ENCODE data around the gene SLC19A3. TPM values are rescaled to one million over a fixed set of nuclear protein-coding genes. Genes with fewer than 3 reads are reported as not detected.
"Not testable (repeated sequence)": the region's sequence is repeated elsewhere in the genome, so short reads cannot be mapped to it uniquely, and the experiment has no call there.

Gene SLC19A3
- total and polyA plus RNA-seq, 4 donors = 2.8 to 6.1 (median 4.7) TPM

GRCh38 chr2:227671170-227671905 lies 46.5 kb downstream of the SLC19A3 start:
- Histone ChIP-seq H3K4me1 (ENCODE audit: control insufficient read depth, insufficient read depth, low read length) (no peaks in the 10 kb centered on the region), H3K9me3 (ENCODE audit: control insufficient read depth, insufficient read depth, low read length) (no peaks in the 10 kb centered on the region), H3K27me3 (ENCODE audit: control insufficient read depth, insufficient read depth, low read length) (no peaks in the 10 kb centered on the region), H3K4me3 (ENCODE audit: low read depth, low read length) (no peak overlapping the region), H3K27ac (ENCODE audit: low read depth, low read length) (no peak overlapping the region), H3K36me3 (ENCODE audit: control insufficient read depth, insufficient read depth, low read length) (no peaks in the 10 kb centered on the region)
- no peak for DNase-seq (ENCODE audit: low read depth in 4 of 6, low spot score in 6 of 6)
- 67% methylated on average over 1 of the region's 3 CpGs for WGBS (ENCODE audit: insufficient coverage)

DNA sequence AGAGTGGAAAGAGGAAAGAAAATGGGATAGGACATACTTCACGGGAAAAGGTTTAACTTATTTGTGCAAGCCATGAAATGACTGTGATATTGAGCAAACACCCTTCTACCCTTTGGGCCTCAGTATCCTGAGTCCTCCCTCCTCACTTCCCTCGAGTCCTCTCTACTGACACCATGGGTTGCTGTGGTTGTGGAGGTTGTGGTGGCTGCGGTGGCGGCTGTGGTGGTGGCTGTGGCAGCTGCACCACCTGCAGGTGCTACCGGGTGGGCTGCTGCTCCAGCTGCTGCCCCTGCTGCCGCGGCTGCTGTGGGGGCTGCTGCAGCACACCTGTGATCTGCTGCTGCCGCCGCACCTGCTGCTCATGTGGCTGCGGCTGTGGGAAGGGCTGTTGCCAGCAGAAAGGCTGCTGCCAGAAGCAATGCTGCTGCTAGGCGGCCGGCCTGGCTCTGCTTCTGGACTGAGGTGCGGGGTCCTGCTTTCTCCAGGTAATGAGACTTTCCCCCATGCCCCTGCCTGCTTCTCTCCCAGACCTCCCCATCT lies 51.1 kb downstream of the SLC19A3 start, which contains the start of gene SCYGR5:
SCYGR5 (plus strand) TSS at position 174 of the 540 bp plus-strand sequence; CDS start at position 174, 0 bp downstream.
- 82% methylated on average over 9 of the region's 13 CpGs for WGBS (ENCODE audit: insufficient coverage)

GRCh38 chr2:227665189-227665940 lies 52.5 kb downstream of the SLC19A3 start:
- H3K27me3 ChIP-seq (ENCODE audit: control insufficient read depth, insufficient read depth, low read length) = no peaks in the 10 kb centered on the region
- 100% methylated on average over 3 of the region's 6 CpGs for WGBS (ENCODE audit: insufficient coverage)
- no peak overlapping the region for H3K4me3 ChIP-seq (ENCODE audit: low read depth, low read length)
- no peak overlapping the region for H3K27ac ChIP-seq (ENCODE audit: low read depth, low read length)
- no peaks in the 10 kb centered on the region for H3K9me3 ChIP-seq (ENCODE audit: control insufficient read depth, insufficient read depth, low read length)
- H3K4me1 ChIP-seq (ENCODE audit: control insufficient read depth, insufficient read depth, low read length) = no peaks in the 10 kb centered on the region
- no peaks in the 10 kb centered on the region for H3K36me3 ChIP-seq (ENCODE audit: control insufficient read depth, insufficient read depth, low read length)
- no peak for DNase-seq (ENCODE audit: low read depth in 4 of 6, low spot score in 6 of 6)

More for the DNA sequence above, 51.1 kb downstream of the SLC19A3 start, which contains the start of gene SCYGR5:
- H3K4me1 ChIP-seq (ENCODE audit: control insufficient read depth, insufficient read depth, low read length); H3K27ac ChIP-seq (ENCODE audit: low read depth, low read length); H3K27me3 ChIP-seq (ENCODE audit: control insufficient read depth, insufficient read depth, low read length); DNase-seq (ENCODE audit: low read depth in 4 of 6, low spot score in 6 of 6); H3K9me3 ChIP-seq (ENCODE audit: control insufficient read depth, insufficient read depth, low read length); H3K4me3 ChIP-seq (ENCODE audit: low read depth, low read length); H3K36me3 ChIP-seq (ENCODE audit: control insufficient read depth, insufficient read depth, low read length): not testable (repeated sequence)

DNA sequence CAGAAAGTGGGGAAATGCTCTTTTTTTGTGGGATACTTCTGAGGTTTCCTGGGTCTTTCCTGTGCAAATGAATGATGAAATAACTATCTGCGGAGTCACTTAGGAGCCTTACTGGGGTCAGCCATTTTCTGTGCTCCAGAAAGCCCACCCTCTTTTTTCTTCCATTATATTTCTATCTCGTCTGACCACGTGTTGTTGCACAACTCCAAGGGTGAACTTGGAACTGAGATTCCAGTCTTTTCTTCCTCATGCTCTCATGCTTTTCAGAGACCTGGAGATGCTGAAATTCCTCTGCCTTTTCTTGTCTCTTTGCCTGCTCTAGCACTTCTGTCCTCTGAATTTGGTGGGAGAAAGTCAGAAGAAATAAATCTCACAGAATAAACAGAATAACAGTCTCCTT lies 56.0 kb downstream of the SLC19A3 start:
- WGBS (ENCODE audit: insufficient coverage) = 70% methylated on average over 3 of the region's 3 CpGs
- H3K36me3 ChIP-seq (ENCODE audit: control insufficient read depth, insufficient read depth, low read length) = no peaks in the 10 kb centered on the region
- no peak overlapping the region for H3K4me3 ChIP-seq (ENCODE audit: low read depth, low read length)
- H3K4me1 ChIP-seq (ENCODE audit: control insufficient read depth, insufficient read depth, low read length) = no peaks in the 10 kb centered on the region
- no peaks in the 10 kb centered on the region for H3K27me3 ChIP-seq (ENCODE audit: control insufficient read depth, insufficient read depth, low read length)
- no peaks in the 10 kb centered on the region for H3K9me3 ChIP-seq (ENCODE audit: control insufficient read depth, insufficient read depth, low read length)
- no peak for DNase-seq (ENCODE audit: low read depth in 4 of 6, low spot score in 6 of 6)
- no peak overlapping the region for H3K27ac ChIP-seq (ENCODE audit: low read depth, low read length)

- Histone ChIP-seq H3K4me3 (ENCODE audit: low read depth, low read length) (no peak overlapping the region), H3K27ac (ENCODE audit: low read depth, low read length) (no peak overlapping the region), H3K9me3 (ENCODE audit: control insufficient read depth, insufficient read depth, low read length) (no peaks in the 10 kb centered on the region), H3K27me3 (ENCODE audit: control insufficient read depth, insufficient read depth, low read length) (no peaks in the 10 kb centered on the region), H3K4me1 (ENCODE audit: control insufficient read depth, insufficient read depth, low read length) (no peaks in the 10 kb centered on the region), H3K36me3 (ENCODE audit: control insufficient read depth, insufficient read depth, low read length) (no peaks in the 10 kb centered on the region)
- WGBS (ENCODE audit: insufficient coverage) = no CpG with 5 or more reads among the region's 7 CpGs
- no peak for DNase-seq (ENCODE audit: low read depth in 4 of 6, low spot score in 6 of 6)
Measured at GRCh38 chr2:227661025-227661649, 56.7 kb downstream of the SLC19A3 start.

DNA sequence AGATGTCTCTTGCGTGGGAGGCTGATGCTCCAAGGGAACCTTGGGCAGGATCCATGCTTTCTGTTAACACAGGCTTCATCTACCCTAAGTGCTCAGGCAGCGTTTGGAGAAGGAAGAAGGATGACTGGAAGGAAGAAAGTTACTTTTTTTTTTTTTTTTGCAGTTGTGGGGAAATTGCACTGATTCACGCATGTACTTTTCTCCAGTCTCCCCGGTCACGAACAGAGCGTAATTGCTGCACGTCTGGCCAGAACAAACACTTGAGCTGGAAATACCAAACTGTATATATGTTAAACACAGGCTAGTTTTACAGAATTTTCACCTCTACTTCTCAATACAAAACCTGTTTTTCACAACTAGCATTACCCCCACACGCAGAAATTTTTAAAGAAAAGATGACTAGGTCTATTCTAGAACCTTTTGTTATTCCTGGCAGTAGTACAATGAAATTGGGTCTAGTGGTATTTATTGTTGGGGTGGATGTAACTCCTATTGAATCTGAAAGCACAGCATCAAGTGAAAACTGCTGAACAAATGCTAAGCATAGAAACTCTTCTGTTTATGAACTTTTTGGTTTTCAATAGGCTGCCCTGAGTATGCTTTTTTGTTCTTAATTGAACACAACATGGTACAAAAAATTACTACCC lies 60.5 kb downstream of the SLC19A3 start:
- no peaks in the 10 kb centered on the region for H3K4me1 ChIP-seq (ENCODE audit: control insufficient read depth, insufficient read depth, low read length)
- H3K36me3 ChIP-seq (ENCODE audit: control insufficient read depth, insufficient read depth, low read length) = no peaks in the 10 kb centered on the region
- H3K4me3 ChIP-seq (ENCODE audit: low read depth, low read length) = no peak overlapping the region
- no peaks in the 10 kb centered on the region for H3K9me3 ChIP-seq (ENCODE audit: control insufficient read depth, insufficient read depth, low read length)
- no peak for DNase-seq (ENCODE audit: low read depth in 4 of 6, low spot score in 6 of 6)
- WGBS (ENCODE audit: insufficient coverage) = no CpG with 5 or more reads among the region's 8 CpGs
- H3K27me3 ChIP-seq (ENCODE audit: control insufficient read depth, insufficient read depth, low read length) = no peaks in the 10 kb centered on the region
- H3K27ac ChIP-seq (ENCODE audit: low read depth, low read length) = no peak overlapping the region

DNA sequence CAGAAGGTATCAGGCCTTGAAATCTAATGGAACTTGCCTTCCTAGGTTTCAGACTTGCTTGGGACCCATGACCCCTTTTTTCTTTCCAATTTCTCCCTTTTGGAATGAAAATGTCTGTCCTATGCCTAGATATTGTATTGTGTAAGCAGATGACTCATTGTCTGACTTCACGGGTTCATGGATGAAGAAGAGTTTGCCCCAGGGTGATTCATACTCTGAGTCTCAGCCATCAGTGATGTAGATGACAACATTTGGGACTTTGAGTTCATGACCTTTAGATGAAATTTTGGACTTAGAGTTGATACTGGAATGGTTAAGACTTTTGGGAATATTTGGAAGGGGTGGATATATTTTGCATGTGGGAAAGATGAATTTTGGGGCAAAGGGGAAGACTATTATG lies 62.4 kb downstream of the SLC19A3 start:
- no peak overlapping the region for H3K27ac ChIP-seq (ENCODE audit: low read depth, low read length)
- H3K27me3 ChIP-seq (ENCODE audit: control insufficient read depth, insufficient read depth, low read length) = no peaks in the 10 kb centered on the region
- no peak overlapping the region for H3K4me3 ChIP-seq (ENCODE audit: low read depth, low read length)
- H3K9me3 ChIP-seq (ENCODE audit: control insufficient read depth, insufficient read depth, low read length) = no peaks in the 10 kb centered on the region
- no peaks in the 10 kb centered on the region for H3K4me1 ChIP-seq (ENCODE audit: control insufficient read depth, insufficient read depth, low read length)
- no peak for DNase-seq (ENCODE audit: low read depth in 4 of 6, low spot score in 6 of 6)
- H3K36me3 ChIP-seq (ENCODE audit: control insufficient read depth, insufficient read depth, low read length) = no peaks in the 10 kb centered on the region
- WGBS (ENCODE audit: insufficient coverage) = 100% methylated on average over 1 of the region's 1 CpG

- H3K27ac ChIP-seq (ENCODE audit: low read depth, low read length) = no peak overlapping the region
- no peaks in the 10 kb centered on the region for H3K27me3 ChIP-seq (ENCODE audit: control insufficient read depth, insufficient read depth, low read length)
- H3K9me3 ChIP-seq (ENCODE audit: control insufficient read depth, insufficient read depth, low read length) = no peaks in the 10 kb centered on the region
- H3K36me3 ChIP-seq (ENCODE audit: control insufficient read depth, insufficient read depth, low read length) = no peaks in the 10 kb centered on the region
- no peaks in the 10 kb centered on the region for H3K4me1 ChIP-seq (ENCODE audit: control insufficient read depth, insufficient read depth, low read length)
- 50% methylated on average over 1 of the region's 1 CpG for WGBS (ENCODE audit: insufficient coverage)
- DNase-seq (ENCODE audit: low read depth in 4 of 6, low spot score in 6 of 6) = no peak
- no peak overlapping the region for H3K4me3 ChIP-seq (ENCODE audit: low read depth, low read length)
Measured at GRCh38 chr2:227654426-227654825, 63.4 kb downstream of the SLC19A3 start.

GRCh38 chr2:227653419-227653818 lies 64.4 kb downstream of the SLC19A3 start:
- H3K4me1 ChIP-seq (ENCODE audit: control insufficient read depth, insufficient read depth, low read length) = no peaks in the 10 kb centered on the region
- H3K27ac ChIP-seq (ENCODE audit: low read depth, low read length) = no peak overlapping the region
- no peaks in the 10 kb centered on the region for H3K9me3 ChIP-seq (ENCODE audit: control insufficient read depth, insufficient read depth, low read length)
- WGBS (ENCODE audit: insufficient coverage) = 66% methylated on average over 2 of the region's 4 CpGs
- no peaks in the 10 kb centered on the region for H3K27me3 ChIP-seq (ENCODE audit: control insufficient read depth, insufficient read depth, low read length)
- H3K36me3 ChIP-seq (ENCODE audit: control insufficient read depth, insufficient read depth, low read length) = no peaks in the 10 kb centered on the region
- DNase-seq (ENCODE audit: low read depth in 4 of 6, low spot score in 6 of 6) = no peak
- no peak overlapping the region for H3K4me3 ChIP-seq (ENCODE audit: low read depth, low read length)

Data from spinal cord (tissue), 10 donors.